Testis (tissue), 3 donors: ENCODE measurements around the gene ZNF488. TPM values are rescaled to one million over a fixed set of nuclear protein-coding genes. Genes with fewer than 3 reads are reported as not detected.

Source experiments
- DNase-seq: peaks from one replicate; pipeline ENCODE4 v3.0.0-alpha.2; 2019
- H3K27ac ChIP-seq, 2 donors: fragments of 200-600 bp; sonication (generic); one replicate each; pipeline ENCODE4 v1.5.1; 2019
- H3K27me3 ChIP-seq: fragments of 200-600 bp; sonication (generic); one replicate; pipeline ENCODE4 v1.5.1; 2019
- H3K36me3 ChIP-seq: fragments of 200-600 bp; sonication (generic); one replicate; pipeline ENCODE4 v1.5.1; 2017; ENCODE audit warnings: low read depth; ENCODE audit errors: missing control alignments
- H3K4me1 ChIP-seq: fragments of 200-600 bp; sonication (generic); one replicate; pipeline ENCODE4 v1.5.1; 2019
- H3K4me3 ChIP-seq, 2 donors: fragments of 200-600 bp; sonication (generic); one replicate each; pipeline ENCODE4 v1.5.1; 2017 to 2019
- H3K9me3 ChIP-seq: fragments of 200-600 bp; sonication (generic); one replicate; pipeline ENCODE4 v1.5.1; 2017
- POLR2A ChIP-seq: fragments of 450-650 bp; IDR thresholded peaks from one replicate; pipeline ENCODE4 v1.6.1; 2017; ENCODE audit warnings: antibody characterized with exemption, mild to moderate bottlenecking, moderate library complexity
- WGBS, 2 donors: methylation state at CpG; one replicate each; pipeline ENCODE4 v1.1.5; 2018; 5-methylcytosine and 5-hydroxymethylcytosine counted together
- intact Hi-C: fragments of 100-400 bp; cut with DNase I; formaldehyde crosslinking; loops from one replicate; pipeline ENCODE4 v1.15.1; 2023; ENCODE audit warnings: low total_unique reads
- polyA plus RNA-seq: library from polyadenylated mRNA; stranded (reverse); fragments of 350-450 nt; fragmentation: Illumina TruSeq; extraction: RNeasy Lipid Tissue Mini Kit (QIAGEN cat#74804); gene quantifications from one replicate; pipeline ENCODE4 v1.2.3, GENCODE V29; 2014; ENCODE audit warnings: low read depth, low replicate concordance; ENCODE audit not compliant: insufficient read depth
- total RNA-seq, 2 donors: library from RNA; depleted of rRNA; stranded (reverse); fragments of >200 nt; gene quantifications; one replicate each; pipeline ENCODE4 v1.2.3, GENCODE V29; 2016
- TF ChIP-seq, protein P1 (sequence below), 3 experiments: fragments of 450-650 bp in 2 of 3; fragments of 200-600 bp in 1 of 3; sonication (generic) in 1 of 3; IDR thresholded peaks; one replicate each; pipeline ENCODE4 v1.5.1; 2016 to 2019; ENCODE audit warnings: antibody characterized with exemption in 3 of 3, mild to moderate bottlenecking in 2 of 3, moderate library complexity in 1 of 3

ZNF488 gene
- total and polyA plus RNA-seq, 3 donors from 2014 or later, result 2.0 to 3.2 (median 2.7) TPM

DNA sequence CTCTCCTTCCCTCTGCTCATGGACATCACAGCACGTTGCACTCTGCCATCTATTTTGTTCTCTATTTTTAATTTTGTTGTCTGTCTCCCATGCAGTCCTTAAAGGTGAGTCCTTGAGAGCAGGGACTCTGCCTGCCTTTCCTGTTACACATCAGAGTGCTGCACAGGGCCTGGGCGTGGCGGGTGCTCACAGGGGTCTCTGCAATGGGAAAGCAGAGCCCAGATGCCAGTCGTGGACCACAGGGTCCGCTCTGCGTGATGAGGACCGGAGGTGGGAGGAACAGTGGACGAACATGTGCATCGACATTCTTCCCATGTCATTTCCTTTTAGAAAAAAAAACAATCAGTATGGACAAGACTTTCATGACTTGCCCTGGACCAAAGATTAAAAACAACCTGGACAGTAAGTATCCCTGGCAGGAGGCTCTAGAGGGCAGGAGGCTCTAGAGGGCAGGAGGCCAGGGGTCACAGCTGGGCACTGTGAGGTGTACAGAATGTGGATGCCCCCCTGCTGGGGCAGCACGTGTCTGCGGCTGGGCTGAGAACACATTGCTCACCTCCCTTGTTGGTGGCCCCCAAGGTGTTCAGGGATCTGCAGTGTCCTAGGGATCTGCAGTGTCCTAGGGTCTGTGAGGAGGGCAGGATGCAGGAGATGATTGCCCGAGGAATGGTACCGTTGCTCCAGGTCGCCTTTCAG, 29.6 kb upstream of the ZNF488 start:
- 81 to 92% methylated on average over 12 to 14 of the region's 14 CpGs for WGBS, 2 donors
- H3K4me3 ChIP-seq, result no peak overlapping the region
- no peak for DNase-seq
- no peaks in the 10 kb centered on the region for H3K27me3 ChIP-seq
- no peak for TF ChIP-seq POLR2A
- TF ChIP-seq, protein P1, sequence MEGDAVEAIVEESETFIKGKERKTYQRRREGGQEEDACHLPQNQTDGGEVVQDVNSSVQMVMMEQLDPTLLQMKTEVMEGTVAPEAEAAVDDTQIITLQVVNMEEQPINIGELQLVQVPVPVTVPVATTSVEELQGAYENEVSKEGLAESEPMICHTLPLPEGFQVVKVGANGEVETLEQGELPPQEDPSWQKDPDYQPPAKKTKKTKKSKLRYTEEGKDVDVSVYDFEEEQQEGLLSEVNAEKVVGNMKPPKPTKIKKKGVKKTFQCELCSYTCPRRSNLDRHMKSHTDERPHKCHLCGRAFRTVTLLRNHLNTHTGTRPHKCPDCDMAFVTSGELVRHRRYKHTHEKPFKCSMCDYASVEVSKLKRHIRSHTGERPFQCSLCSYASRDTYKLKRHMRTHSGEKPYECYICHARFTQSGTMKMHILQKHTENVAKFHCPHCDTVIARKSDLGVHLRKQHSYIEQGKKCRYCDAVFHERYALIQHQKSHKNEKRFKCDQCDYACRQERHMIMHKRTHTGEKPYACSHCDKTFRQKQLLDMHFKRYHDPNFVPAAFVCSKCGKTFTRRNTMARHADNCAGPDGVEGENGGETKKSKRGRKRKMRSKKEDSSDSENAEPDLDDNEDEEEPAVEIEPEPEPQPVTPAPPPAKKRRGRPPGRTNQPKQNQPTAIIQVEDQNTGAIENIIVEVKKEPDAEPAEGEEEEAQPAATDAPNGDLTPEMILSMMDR (IDR thresholded peaks at IDR 0.05), result no peak
- H3K36me3 ChIP-seq, result no peaks in the 10 kb centered on the region
- H3K27ac ChIP-seq, result no peak overlapping the region
- intact Hi-C loops, result no loop called here
- no peaks in the 10 kb centered on the region for H3K4me1 ChIP-seq
- H3K9me3 ChIP-seq, result no peaks in the 10 kb centered on the region

DNA sequence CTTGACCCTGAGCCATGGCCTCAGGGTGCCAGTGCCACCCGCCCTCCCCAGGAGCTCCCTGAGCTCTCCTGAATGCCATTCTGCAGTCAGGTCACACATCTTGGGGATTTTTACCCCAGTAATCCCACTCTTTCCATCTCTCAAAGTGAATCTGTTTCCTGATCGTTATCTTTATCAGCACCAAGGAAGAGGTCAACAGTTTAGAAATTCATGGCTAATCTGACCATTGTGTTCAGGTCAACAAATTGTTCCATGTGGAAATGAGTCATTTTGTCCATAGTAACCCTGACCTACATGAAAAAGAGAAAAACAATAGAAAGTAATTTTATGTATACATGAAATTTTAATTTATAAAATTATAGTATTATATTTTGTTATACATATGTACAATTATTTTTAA, 28.8 kb upstream of the ZNF488 start:
- no peak overlapping the region for H3K4me3 ChIP-seq
- WGBS, 2 donors, result 85 to 88% methylated on average over 2 of the region's 2 CpGs
- DNase-seq, result no peak

DNA sequence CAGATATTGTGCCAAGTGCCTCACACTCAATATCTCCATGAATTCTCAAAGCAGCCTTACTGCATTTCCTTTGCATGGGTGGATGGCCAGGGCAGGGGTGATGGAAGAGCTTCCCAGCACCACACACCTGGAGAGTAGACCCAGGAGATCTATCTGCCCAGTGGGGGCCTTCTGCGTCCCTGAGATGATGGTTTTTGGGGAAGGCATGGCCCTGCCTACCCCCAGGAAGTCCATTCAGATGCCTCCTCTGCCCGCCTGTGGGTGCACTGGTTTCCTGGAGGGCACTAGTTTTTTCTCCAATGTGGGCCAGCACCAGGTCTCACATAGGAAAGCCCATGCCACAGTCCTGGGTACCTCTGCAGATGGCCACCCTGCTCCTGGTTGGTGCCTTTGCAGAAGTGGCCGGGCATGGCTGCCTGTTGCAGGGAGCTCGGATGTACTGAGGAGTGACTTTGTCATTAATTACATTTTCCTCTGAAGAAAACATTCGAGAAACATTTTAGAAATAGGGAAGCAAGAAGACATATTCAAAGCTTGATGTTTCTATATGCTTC, 28.2 kb upstream of the ZNF488 start:
- no peak overlapping the region for H3K27ac ChIP-seq
- H3K4me1 ChIP-seq, result no peaks in the 10 kb centered on the region
- H3K9me3 ChIP-seq, result no peaks in the 10 kb centered on the region
- H3K27me3 ChIP-seq, result no peaks in the 10 kb centered on the region
- intact Hi-C loops, result no loop called here
- WGBS, 2 donors, result 79 to 91% methylated on average over 5 of the region's 5 CpGs
- no peak overlapping the region for H3K4me3 ChIP-seq
- H3K36me3 ChIP-seq, result no peaks in the 10 kb centered on the region
- TF ChIP-seq, protein P1 (IDR thresholded peaks at IDR 0.05), result no peak
- TF ChIP-seq POLR2A, result no peak
- DNase-seq, result no peak

More for the DNA sequence above, 28.8 kb upstream of the ZNF488 start:
- intact Hi-C loops, result no loop called here
- Histone ChIP-seq H3K4me1 (no peaks in the 10 kb centered on the region), H3K27ac (no peak overlapping the region), H3K27me3 (no peaks in the 10 kb centered on the region), H3K36me3 (no peaks in the 10 kb centered on the region), H3K9me3 (no peaks in the 10 kb centered on the region)
- no peak for TF ChIP-seq POLR2A
- TF ChIP-seq, protein P1 (IDR thresholded peaks at IDR 0.05), result no peak

DNA sequence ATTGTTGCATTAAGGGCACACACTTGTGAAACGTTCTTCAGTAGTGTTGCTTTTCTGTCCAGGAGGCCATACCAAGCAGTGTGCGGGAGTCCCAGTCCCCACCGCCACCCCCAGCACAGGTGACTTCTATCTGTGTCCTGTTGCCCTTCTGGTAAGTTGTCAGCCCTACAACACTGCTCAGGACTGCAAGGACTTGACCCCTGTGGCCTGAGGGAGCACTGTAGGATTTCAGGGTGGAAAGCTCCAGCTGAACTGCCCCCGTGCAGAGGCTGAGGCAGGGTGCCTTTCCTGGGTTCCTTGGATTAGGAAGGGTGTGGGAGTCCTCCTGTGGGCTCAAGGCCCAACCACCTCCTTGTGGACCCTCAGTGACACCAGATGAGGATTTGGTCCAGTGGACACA, 26.8 kb upstream of the ZNF488 start:
- no peak for DNase-seq
- no peak overlapping the region for H3K27ac ChIP-seq
- 77% methylated on average over 2 to 4 of the region's 4 CpGs for WGBS, 2 donors
- H3K36me3 ChIP-seq, result no peaks in the 10 kb centered on the region
- intact Hi-C loops, result no loop called here
- H3K27me3 ChIP-seq, result no peaks in the 10 kb centered on the region
- TF ChIP-seq, protein P1 (IDR thresholded peaks at IDR 0.05), result no peak
- TF ChIP-seq POLR2A, result no peak
- H3K4me1 ChIP-seq, result no peaks in the 10 kb centered on the region
- no peaks in the 10 kb centered on the region for H3K9me3 ChIP-seq
- H3K4me3 ChIP-seq, result no peak overlapping the region

DNA sequence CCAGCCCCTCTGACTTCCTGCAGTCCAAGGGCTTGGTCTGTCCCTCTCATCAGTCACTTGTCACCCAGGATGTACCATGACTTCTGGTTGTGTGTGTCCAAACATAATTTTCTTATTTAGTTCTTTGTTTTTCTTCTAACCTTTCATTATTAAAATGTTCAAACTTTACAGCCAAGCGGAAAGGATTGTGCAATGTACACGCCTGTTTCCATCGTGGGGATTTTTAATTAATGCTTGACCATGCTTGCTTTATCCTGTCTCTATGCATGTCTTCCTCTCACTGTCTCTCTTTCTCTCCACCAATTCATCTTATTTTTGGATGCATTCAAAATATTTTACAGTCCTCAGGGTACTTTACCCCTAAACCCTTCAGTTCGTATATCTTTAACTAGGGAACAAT, 26.2 kb upstream of the ZNF488 start:
- H3K36me3 ChIP-seq, result no peaks in the 10 kb centered on the region
- 83 to 92% methylated on average over 4 of the region's 4 CpGs for WGBS, 2 donors
- no peak overlapping the region for H3K27ac ChIP-seq
- no peaks in the 10 kb centered on the region for H3K4me1 ChIP-seq
- TF ChIP-seq, protein P1 (IDR thresholded peaks at IDR 0.05), result no peak
- no peak for TF ChIP-seq POLR2A
- no peaks in the 10 kb centered on the region for H3K9me3 ChIP-seq
- DNase-seq, result no peak
- H3K27me3 ChIP-seq, result no peaks in the 10 kb centered on the region
- intact Hi-C loops, result no loop called here
- H3K4me3 ChIP-seq, result no peak overlapping the region
